GM19452 (cell line): Measurements from ENCODE around the gene DAZAP2.

Source experiments
- ATAC-seq: cut with Tn5 transposase; IDR thresholded peaks from one replicate; pipeline ENCODE4 v1.9.1; 2021; ENCODE audit not compliant: unreplicated experiment

Gene DAZAP2, protein sequence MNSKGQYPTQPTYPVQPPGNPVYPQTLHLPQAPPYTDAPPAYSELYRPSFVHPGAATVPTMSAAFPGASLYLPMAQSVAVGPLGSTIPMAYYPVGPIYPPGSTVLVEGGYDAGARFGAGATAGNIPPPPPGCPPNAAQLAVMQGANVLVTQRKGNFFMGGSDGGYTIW

DNA sequence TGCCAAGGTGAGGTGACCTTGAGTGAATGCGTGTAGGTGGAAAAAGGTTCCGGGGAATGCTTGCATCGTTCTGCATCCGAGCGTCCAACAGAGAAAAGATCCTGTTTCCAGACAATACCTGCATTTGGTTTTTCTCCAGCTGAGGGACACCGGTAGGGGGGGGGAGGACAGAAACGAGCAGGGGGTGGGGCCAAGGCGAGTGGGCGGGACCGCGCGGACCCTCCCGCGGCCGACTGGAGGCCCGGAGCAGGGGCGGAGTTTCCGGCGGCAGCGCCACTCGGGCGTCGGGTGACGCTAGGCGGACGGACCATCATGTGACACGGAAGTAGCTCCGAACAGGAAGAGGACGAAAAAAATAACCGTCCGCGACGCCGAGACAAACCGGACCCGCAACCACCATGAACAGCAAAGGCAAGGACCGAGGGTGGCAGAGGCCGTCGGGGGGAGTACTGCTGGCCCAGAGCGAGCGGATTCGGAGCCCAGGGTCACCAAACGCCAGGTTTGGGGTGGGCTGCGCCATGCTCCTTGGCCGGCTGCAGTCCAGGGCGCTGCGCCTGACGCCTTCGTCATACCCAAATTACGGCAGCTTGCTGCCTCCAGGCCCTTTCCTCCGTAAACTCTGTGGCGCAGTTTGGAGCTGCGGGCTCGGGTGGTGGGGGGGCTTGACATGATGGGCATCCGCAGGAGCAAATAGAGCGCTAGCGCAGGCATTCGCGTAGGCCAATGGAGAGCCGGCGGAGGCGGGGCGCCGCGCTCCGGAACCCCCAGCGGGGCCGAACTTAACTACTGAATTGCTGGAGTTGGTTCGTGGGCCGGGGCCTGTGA, at the start of gene DAZAP2:
TSS of gene DAZAP2 (plus strand) at position 317 of the 825 bp plus-strand sequence. CDS start at position 399, 82 bp downstream.
- ATAC-seq, result peak; percentile 85

DNA sequence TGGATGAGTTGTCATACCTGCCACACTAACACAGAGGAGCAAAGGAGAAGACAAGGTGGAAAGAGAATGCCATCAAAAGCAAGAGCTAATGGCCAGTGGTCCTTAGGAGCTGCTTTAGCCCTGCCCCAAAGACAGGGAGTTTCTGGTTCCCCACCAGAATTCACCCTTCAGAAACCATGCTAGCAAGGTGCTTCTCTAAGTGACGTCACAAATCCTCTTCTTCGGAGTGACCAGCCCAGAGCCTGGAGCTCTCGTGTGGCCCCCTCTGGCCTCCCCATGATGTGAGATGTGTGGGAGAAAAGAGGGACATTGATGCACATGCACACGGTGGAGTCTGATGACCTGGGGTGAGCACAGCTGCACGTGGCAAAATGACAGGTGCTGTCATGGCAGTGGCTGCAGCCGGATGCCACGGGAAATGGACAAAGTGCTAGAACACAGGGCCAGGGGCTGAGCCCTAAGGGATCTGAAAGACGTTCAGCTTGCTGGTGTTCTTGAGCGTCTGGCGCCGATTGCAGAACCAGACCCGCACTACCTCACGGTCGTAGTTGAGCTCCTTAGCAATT, 48.8 kb upstream of the DAZAP2 start:
- ATAC-seq, result no peak

DNA sequence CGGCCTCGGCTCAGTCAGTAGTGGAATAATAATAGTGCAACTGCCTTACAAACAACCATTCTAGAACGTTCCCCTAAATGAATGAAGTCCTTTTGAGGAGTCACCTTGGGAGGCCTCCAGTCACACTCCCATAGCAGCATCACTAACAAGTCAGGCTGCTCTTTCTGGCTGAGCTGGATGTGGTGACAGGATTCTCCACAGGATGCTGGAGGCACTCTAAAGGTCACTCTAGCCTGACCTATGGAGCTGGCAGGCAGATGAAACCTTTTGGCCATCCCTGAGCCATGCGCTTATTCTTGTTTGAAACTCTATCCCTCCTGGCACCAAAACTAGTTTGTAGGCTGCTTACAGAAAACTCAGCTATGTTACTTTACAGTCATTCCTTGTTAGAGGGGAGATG, 47.8 kb upstream of the DAZAP2 start:
- no peak for ATAC-seq

DNA sequence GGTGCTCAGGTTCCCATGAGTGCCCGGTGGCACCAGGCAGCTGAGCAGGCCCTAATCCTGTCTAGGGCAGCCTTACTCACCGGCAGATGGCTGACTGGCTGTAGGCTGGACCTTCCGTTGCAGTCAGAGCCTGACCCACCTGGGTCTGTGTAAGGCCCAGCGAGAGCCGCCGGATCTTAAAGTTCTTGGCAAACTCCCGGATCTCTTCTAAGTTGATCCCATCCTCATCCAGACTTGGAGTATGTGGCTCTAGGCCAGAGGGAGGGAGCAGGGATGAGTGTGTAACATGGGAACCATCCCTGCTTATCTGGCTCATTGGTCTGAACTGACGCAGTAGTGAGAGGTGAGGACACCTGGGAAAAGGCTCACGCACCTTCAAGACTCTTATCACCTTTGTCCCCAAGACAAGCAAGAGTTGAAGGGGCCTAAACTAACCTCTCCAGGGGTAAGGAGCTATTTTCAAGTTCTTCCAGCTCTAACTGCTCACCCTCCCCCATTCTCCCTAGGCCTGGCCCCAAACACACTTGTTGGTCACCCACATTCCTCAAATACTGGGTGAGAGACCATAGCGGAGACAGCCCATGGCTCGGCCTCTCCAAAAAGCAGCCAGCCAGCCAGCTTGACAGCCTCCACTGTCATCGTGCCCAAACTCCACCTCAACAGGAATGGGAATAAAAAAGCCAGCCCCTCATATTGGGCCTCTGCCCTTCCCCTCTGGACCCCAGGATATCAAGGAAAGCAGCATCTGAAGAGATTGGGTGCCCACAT, 46.9 kb upstream of the DAZAP2 start:
- no peak for ATAC-seq

DNA sequence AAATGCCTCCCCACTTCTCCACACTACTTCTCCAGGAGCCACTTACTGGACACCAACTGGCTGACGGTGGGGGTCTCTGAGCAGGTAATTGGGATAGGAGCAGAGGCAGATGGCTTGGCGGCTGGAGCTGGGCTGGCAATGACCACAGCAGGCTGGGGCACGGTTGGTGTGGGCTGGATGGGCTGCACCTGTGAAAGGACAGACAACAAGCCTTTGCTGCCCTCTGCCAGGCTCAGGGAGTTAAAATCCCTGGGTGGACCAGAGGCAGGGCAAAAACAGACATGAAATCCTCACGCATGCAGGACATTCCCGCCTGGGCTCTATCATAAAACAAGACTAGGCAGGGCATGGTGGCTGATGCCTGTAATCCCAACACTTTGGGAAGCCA, 46.3 kb upstream of the DAZAP2 start:
- no peak for ATAC-seq

DNA sequence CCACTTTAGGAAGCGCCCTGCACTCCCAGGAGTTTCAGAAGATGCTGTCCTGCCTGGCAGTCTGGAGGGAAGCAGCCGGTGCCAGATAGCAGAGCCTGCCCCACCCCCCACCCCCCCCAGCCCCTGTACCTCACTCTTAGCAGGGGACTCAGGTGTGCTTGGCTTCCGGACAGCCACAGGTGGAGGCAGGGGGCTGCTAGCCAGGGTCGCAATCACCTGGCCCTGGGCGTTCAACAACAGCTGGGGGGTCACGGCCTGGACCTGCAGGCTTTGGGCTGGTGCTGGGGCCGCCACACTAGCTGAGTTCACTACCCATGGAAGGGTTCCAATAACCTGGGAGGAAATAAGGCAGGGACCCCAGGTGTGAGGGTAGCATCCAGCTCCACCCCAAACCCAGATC, 42.8 kb upstream of the DAZAP2 start:
- ATAC-seq, result no peak

DNA sequence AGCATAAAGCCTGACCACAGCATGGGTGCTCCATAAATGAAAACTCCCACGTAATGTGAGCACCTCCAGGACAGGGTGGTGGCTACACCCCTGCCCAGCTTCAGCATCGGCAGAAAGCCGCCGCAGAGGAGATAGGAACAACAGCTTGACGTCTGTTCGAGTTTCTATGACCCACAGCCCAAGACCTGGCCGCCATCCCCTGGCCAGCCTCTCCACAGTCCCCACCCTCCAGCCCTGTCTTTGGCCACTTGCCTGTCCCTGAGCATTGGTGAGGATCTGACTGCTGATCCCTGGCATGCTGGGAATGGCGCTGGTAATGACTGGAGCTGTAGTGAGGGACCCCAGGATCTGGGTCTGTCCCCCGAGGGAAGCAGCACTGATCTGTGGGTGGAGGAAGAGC, 42.1 kb upstream of the DAZAP2 start:
- no peak for ATAC-seq

DNA sequence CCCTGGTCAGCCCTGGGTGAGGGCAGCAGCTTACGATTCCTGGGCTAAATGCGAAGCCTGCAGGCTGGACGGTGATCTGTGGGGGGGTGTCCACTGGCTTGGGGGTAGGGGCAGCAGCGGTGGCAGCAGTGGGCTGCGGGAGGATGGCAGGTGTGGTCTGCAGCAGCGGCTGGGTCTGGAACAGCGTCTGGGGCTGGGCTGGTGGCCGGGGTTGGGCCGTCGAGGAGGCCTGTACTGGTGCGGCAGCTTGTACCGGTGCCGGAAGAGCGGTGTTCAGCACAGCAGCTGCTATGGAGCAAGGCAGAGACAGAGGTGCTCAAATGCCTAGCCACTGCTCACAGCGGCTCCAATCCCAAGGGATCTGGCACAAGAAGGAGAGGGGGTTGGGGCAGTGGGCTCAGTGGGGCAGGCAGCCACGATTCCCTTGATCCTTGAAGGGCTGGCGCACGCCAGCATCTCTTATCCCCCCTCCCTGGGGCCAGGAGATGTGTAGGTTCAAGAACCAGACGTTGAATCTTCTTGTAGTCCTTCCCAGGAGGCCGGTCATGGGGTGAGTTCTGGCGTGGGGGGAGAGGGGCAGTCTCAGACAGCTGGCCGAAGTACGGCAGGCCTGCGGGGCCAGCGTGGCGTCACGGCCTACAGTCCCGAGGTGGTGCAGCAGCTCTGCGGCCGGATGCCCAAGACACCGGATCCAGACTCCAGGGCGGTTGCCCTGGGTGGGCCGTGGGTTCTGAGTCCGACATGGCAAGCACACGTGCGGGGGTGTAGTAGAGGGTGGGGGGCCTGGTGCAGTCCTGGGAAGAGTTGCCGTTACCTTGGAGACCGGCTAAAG, 40.7 kb upstream of the DAZAP2 start:
- no peak for ATAC-seq

DNA sequence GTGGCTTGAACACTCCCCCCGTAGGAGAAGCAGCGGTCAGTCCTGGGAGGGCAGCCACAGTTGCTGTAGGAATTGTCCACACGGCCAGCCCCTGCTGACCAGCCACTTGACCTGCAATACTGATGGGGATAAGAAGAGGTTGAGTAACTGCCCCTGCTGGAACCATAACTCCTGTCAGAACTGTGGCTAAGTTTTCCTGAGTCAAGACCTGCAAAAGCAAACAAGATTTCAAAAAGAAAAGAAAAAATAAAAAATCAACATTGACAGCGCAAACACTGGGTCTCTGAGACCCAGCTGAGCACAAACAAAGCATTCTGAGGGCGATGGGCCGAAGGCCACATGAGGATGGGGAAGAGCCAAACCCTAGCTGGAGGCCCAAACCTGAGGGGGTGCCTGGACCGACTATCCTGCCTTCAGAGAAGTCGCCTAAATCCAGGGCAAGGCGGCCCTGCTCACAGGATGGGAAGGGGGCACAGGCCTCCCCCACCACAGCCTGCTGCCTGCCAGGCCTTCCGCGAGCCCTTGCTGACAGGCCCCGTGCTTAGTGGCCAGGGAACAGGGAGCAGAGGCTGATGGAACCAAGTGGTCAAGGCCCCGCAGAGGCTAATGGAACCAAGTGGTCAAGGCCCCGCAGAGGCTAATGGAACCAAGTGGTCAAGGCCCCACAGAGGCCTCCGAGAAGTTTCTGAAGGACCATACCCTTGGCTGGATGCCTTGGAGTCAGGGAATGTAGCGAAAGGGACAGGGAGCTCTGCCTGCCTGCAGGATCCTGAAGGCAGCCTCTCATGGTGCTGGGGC, 39.9 kb upstream of the DAZAP2 start:
- no peak for ATAC-seq

DNA sequence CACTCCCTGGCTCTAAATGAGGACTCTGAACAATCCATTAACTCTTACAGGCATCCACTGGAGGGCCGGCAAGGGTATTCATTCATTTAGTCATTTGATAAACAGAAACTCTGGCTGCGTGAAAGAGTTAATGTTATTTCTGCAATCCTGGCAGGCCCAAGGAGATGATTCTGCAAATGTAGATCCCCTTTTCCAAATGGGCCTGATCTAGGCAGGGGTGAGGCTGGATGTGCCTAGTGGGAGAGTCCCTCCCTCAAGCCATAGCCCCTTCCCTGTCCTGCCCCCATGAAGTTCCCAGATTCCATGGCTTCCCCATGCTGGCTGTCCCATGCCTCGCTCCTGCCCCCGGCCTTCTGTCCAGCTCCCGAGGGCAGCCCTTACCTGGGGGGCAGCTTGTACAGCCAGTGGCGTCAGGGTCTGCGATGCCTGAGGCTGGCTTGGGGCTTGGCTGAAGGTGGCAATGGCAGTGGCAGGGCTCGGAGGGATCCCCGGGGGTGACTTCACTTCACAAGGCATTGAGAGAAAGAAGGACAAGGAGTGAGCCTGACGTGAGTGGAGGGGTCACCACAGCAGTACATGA, 39.2 kb upstream of the DAZAP2 start:
- no peak for ATAC-seq

DNA sequence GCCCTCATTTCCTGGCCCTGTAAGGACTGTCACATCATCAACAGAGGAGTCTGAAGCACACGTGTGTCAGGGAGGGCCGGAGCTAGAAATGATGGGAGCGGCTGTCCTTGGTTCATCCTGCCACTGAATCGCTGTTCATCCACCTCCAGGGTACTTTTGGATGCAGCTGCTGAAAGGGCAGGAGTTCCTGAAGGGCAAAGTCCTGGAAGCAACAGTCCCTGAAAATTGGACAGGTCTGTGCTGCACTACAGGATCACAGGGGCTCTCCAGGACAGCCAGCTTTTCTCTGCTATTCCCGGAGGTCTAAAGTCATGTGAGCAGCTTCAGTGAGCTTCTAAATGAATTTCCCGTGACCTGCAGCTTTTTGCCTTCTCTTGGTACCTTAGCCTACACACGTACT, 38.5 kb upstream of the DAZAP2 start:
- no peak for ATAC-seq

DNA sequence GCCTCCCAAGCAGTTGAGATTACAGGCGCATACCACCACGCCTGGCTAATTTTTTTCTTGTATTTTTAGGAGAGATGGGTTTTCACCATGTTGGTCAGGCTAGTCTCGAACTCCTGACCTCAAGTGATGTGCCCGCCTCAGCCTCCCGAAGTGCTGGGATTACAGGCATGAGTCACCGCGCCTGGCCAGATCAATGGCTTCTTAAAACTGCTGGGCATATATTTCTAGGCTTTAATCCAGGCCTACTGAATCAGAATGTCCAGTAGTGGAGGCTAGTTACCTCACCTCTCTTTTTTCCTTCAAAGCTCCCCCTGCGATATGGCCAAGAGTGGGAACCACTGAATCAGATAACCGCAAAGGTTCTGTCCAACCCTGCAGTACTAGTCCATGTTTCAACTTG, 37.8 kb upstream of the DAZAP2 start:
- no peak for ATAC-seq

DNA sequence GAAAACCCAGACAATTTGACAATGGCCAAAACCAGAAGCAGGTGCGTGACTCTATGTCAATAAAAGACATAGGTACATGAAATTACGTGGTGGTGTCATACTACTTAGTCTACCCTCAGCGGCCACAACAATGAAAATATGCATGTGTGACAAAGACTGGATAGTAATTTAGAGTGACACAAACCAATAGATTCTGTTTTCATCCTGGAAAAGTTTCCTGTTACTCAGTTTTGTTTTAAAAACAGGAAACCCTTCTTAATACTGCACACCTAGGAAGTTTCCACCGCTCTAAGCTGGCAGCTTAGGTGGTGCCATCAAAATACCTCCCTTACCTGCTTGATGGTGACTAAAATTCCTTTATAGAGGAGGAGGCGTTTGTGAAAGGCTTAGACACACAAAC, 35.9 kb upstream of the DAZAP2 start:
- ATAC-seq, result no peak

DNA sequence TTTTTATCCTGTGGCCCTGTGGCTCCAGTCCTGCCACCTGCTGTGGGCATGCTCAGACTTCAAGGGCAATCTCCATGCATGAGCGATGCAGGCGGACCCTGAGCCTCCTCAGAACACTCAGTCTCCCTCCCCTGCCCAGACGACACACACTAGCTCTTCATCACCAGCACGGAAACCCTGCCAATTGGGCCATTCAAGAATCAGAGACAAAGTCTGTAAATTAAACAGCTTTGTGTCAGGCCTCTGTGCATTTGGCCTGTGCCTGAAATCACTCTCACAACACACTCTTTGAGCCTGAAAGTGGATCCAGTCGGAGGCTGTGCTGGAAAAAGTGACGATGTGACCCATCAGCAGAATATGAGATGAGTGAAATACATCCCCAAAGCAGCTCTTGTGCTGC, 33.3 kb upstream of the DAZAP2 start:
- no peak for ATAC-seq

DNA sequence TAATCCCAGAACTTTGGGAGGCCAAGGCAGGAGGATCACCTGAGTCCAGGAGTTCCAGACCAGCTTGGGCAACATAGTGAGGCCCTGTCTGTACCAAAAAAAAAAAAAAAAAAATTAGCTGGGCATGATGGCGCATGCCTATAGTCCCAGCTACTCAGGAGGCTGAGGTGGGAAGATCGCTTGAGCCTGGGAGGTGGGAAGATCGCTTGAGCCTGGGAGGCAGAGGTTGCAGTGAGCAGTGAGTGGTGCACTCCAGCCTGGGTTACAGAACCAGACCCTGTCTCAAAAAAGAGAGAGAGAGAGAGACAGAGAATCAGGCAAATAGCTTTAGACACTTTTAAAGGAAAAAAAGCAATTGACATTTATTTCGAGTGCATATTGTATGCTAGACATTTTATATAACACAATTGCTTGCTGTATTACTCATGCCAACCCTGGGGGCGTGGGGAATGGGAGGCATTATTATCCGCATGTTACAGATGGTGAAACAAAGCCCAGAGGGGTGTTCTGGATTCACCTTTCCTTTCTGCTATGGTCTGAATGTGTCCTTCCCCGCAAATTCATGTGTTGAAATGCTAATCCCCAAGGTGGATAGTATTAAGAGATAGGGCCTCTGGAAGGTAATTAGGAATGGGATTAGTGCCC, 30.5 kb upstream of the DAZAP2 start:
- ATAC-seq, result no peak

DNA sequence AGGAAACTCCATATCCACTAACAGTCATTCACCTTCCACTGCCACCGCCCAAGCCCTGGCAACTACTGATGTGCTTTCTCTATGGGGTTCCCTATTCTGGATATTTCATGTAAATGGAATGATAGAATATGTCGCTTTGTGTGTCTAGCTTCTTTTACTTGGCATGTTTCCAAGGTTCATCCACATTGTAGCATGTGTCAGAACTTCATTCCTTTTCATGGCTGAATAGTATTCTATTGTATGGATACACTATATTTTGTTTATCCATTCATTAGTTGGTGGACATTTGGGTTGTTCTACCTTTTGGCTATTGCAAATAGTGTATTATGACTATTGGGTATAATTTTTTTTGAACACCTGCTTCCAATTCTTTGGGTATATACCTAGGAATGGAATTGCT, 29.4 kb upstream of the DAZAP2 start:
- ATAC-seq, result no peak

DNA sequence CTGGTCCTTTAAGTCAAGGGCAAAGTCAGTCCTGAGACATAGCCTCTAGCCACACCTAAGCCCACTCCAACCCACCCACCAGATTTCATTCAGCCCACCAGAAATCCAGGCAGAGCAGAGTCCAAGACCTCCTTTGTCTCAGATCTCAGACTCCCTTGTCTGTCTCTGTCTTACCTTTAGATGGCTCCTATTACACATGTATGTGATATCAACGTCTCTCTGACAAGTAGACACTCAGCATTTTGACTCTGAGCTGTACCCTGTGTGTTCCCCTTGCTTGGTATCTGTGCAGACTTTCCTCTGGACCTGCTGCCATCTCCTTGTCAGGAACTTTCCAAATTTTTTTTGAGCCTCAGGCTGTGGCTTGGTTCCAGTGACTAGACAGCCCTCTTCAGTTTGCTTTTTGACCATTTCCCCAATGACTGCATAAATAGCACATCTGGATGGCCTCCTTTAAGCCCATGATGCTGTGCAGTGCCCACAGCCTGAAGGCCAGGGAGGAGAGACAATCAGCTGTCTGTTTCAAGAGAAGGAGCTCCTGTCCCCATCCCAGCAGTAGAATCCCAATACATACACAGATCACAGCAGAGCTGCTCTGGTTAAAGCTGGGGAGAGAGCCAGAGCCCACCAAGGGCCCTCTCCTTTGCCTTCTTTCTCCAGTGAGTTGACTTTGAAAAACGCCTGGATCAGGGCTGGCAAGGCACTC, 27.8 kb upstream of the DAZAP2 start:
- no peak for ATAC-seq

DNA sequence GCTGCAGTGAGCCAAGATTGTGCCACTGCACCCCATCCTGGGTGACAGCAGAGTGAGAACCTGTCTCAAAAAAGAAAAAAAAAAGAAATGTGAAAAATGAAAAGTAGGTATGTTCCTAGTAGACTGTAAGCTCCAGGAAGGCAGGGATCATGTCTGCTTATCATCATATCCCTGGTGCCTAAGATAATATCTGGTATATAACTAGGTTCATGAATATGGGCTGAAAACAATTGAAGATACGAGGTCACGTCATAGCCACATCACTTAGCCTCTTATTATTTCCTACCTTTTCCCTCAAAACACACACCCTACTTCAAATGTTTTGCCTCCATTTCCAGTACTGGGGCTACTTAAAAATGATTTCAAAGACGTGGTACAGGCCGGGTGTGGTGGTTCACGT, 23.7 kb upstream of the DAZAP2 start:
- ATAC-seq, result no peak

DNA sequence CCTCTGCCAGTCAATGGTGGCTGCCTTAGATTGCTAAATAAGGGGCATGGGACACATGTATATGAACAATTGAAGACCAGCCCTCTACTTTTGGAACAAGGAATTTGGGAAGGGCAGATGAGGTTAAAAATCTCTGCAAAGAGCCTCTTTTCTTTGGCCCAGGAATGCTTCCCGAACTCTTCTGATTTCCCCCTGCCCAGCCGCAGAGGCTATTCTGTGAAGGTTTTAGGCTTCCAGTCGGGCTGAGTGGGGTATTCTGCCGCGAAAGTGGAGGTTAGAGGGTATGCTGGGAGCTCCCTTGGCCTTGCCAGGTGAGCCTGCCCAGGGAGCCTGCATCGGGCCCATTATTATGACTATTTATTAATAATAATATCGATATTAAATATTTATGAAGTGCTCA, 22.0 kb upstream of the DAZAP2 start:
- ATAC-seq, result no peak
